ENCODE measurements around the gene BOLA1.

DNA sequence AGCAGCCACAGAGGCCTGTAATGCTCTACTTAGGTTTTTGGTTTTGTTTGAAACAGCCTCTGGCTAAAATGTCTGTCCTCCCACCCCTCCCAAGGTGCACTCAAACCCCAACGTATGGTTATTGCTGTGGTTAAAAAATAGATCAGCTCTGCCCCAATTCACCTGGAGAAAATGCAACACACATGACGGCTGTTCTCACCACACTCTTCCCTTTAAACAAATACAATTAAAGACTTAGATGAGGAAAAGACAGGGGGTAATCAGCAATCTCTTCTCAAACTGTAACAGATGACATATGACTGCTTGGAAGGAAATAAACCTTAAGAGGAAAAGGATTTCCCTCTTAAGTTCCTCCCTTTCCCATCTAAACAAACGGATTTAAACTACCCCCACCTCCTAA is 43.5 kb downstream of the BOLA1 start:
- no peak for TF ChIP-seq CHD2 (IDR thresholded peaks at IDR 0.05; ENCODE audit: low read length, partially characterized antibody)
- TF ChIP-seq RCOR1 (IDR thresholded peaks at IDR 0.05; ENCODE audit: low read length), result no peak
- no peak for TF ChIP-seq EZH2phosphoT487 (IDR thresholded peaks at IDR 0.05; ENCODE audit: borderline replicate concordance, low read depth)
- TF ChIP-seq, protein P1, sequence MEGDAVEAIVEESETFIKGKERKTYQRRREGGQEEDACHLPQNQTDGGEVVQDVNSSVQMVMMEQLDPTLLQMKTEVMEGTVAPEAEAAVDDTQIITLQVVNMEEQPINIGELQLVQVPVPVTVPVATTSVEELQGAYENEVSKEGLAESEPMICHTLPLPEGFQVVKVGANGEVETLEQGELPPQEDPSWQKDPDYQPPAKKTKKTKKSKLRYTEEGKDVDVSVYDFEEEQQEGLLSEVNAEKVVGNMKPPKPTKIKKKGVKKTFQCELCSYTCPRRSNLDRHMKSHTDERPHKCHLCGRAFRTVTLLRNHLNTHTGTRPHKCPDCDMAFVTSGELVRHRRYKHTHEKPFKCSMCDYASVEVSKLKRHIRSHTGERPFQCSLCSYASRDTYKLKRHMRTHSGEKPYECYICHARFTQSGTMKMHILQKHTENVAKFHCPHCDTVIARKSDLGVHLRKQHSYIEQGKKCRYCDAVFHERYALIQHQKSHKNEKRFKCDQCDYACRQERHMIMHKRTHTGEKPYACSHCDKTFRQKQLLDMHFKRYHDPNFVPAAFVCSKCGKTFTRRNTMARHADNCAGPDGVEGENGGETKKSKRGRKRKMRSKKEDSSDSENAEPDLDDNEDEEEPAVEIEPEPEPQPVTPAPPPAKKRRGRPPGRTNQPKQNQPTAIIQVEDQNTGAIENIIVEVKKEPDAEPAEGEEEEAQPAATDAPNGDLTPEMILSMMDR (IDR thresholded peaks at IDR 0.05), result no peak
- no peak for TF ChIP-seq TAF1 (IDR thresholded peaks at IDR 0.05; ENCODE audit: borderline replicate concordance, low read depth, low read length)
- TF ChIP-seq USF1 (IDR thresholded peaks at IDR 0.05; ENCODE audit: borderline replicate concordance, low read depth), result no peak
